Stimulated activated CD4-positive, alpha-beta T cell treated with anti-CD3 and anti-CD28 coated beads, Interleukin-15, amount 100 ng/mL, for 48 hours (primary cell): ENCODE results near the gene GGCT.

Experiments used
- DNase-seq, 2 donors: peaks; one replicate each; pipeline ENCODE4 v3.0.0-alpha.2; 2020; ENCODE audit warnings: low read depth in 2 of 2

The GGCT gene

GRCh38 chr7:30463405-30464145, 41.1 kb downstream of the GGCT start:
- DNase-seq = no peak

- DNase-seq = no peak
Measured at GRCh38 chr7:30462179-30462578, 42.5 kb downstream of the GGCT start.

- no peak for DNase-seq
Measured at GRCh38 chr7:30460246-30460633, 44.4 kb downstream of the GGCT start.

- DNase-seq = no peak
Measured at GRCh38 chr7:30459591-30460245, 44.9 kb downstream of the GGCT start.

- no peak for DNase-seq
Measured at GRCh38 chr7:30458311-30458710, 46.3 kb downstream of the GGCT start.

GRCh38 chr7:30453921-30454320, 50.7 kb downstream of the GGCT start:
- no peak for DNase-seq

- no peak for DNase-seq
Measured at GRCh38 chr7:30453016-30453415, 51.6 kb downstream of the GGCT start.

GRCh38 chr7:30452280-30452930, 52.2 kb downstream of the GGCT start:
- DNase-seq = no peak

- no peak for DNase-seq
Measured at GRCh38 chr7:30451539-30452279, 52.9 kb downstream of the GGCT start.

- no peak for DNase-seq
Measured at GRCh38 chr7:30450983-30451497, 53.6 kb downstream of the GGCT start.

- no peak for DNase-seq
Measured at GRCh38 chr7:30450240-30450982, 54.2 kb downstream of the GGCT start.

- no peak for DNase-seq
Measured at GRCh38 chr7:30448461-30449189, 56.0 kb downstream of the GGCT start.

- DNase-seq = no peak
Measured at GRCh38 chr7:30447466-30447865, 57.2 kb downstream of the GGCT start.
